Bronchial epithelial cell (primary cell): ENCODE results near the gene FHOD3. TPM values are rescaled to one million over a fixed set of nuclear protein-coding genes. Genes with fewer than 3 reads are reported as not detected.

Experiments used
- DNase-seq: peaks from one replicate; pipeline ENCODE4 v3.0.0-alpha.2; 2010; ENCODE audit warnings: low read depth
- FAIRE-seq: peaks from 2 replicates; lab custom pipeline; 2011; peaks lifted over from hg19 to GRCh38; lab: Jason Lieb, UNC
- H3K27me3 ChIP-seq: 2 replicates; pipeline ENCODE4 v1.5.1; 2011; ENCODE audit warnings: low read length; ENCODE audit not compliant: control insufficient read depth, insufficient read depth
- H3K36me3 ChIP-seq: 2 replicates; pipeline ENCODE4 v1.5.1; 2011; ENCODE audit warnings: low read length; ENCODE audit not compliant: control insufficient read depth, insufficient read depth
- H3K4me3 ChIP-seq: 2 replicates; pipeline ENCODE4 v1.5.1; 2011; ENCODE audit warnings: mild to moderate bottlenecking, low read depth, low read length, control low read depth
- CTCF ChIP-seq: IDR thresholded peaks from 2 replicates; pipeline ENCODE4 v1.5.1; 2011; ENCODE audit warnings: mild to moderate bottlenecking, moderate library complexity, low read length, control low read depth, inconsistent platforms; ENCODE audit not compliant: insufficient read depth, severe bottlenecking
- total RNA-seq: library from RNA; depleted of rRNA; stranded (reverse); fragments of >200 nt; gene quantifications from 2 replicates; pipeline ENCODE4 v1.2.1, GENCODE V29; 2014

FHOD3 gene
- total RNA-seq, 1 donor from 2014 or later, result 15.8 TPM

GRCh38 chr18:36561046-36561445 is 263.5 kb downstream of the FHOD3 start:
- no peak for FAIRE-seq
- no peak for TF ChIP-seq CTCF
- Histone ChIP-seq H3K27me3 (no peaks in the 10 kb centered on the region), H3K36me3 (no peaks in the 10 kb centered on the region), H3K4me3 (no peak overlapping the region)
- no peak for DNase-seq

- Histone ChIP-seq H3K27me3 (no peaks in the 10 kb centered on the region), H3K4me3 (no peak overlapping the region), H3K36me3 (no peaks in the 10 kb centered on the region)
- DNase-seq (no peak), FAIRE-seq (no peak)
- no peak for TF ChIP-seq CTCF
These were observed 267.3 kb downstream of the FHOD3 start for GRCh38 chr18:36564841-36565240.

GRCh38 chr18:36567800-36568199 is 270.3 kb downstream of the FHOD3 start:
- Histone ChIP-seq H3K27me3 (no peaks in the 10 kb centered on the region), H3K36me3 (no peaks in the 10 kb centered on the region), H3K4me3 (no peak overlapping the region)
- TF ChIP-seq CTCF, result no peak
- FAIRE-seq, result no peak
- no peak for DNase-seq

GRCh38 chr18:36568487-36568886 is 271.0 kb downstream of the FHOD3 start:
- no peak for FAIRE-seq
- peak; percentile 32 for DNase-seq
- no peaks in the 10 kb centered on the region for H3K27me3 ChIP-seq
- H3K36me3 ChIP-seq, result no peaks in the 10 kb centered on the region
- TF ChIP-seq CTCF, result no peak
- no peak overlapping the region for H3K4me3 ChIP-seq

GRCh38 chr18:36572135-36572856 is 274.8 kb downstream of the FHOD3 start:
- FAIRE-seq (no peak), DNase-seq (peak; percentile 46)
- Histone ChIP-seq H3K4me3 (no peak overlapping the region), H3K27me3 (no peaks in the 10 kb centered on the region), H3K36me3 (no peaks in the 10 kb centered on the region)
- TF ChIP-seq CTCF, result peak; percentile 50

- no peak overlapping the region for H3K4me3 ChIP-seq
- H3K27me3 ChIP-seq, result no peaks in the 10 kb centered on the region
- FAIRE-seq (no peak), DNase-seq (no peak)
- TF ChIP-seq CTCF, result no peak
- H3K36me3 ChIP-seq, result no peaks in the 10 kb centered on the region
These were observed 278.8 kb downstream of the FHOD3 start for GRCh38 chr18:36576339-36576738.
